Measurements from ENCODE around the gene ROBO3.

The ROBO3 gene

GRCh38 chr11:124920356-124920755 lies 55.1 kb downstream of the ROBO3 start:
- DNase-seq (ENCODE audit: low spot score), result no peak

- no peak for DNase-seq (ENCODE audit: low spot score)
These were observed 55.8 kb downstream of the ROBO3 start for GRCh38 chr11:124920870-124921609.

GRCh38 chr11:124922831-124923230 lies 57.6 kb downstream of the ROBO3 start:
- no peak for DNase-seq (ENCODE audit: low spot score)

GRCh38 chr11:124923296-124923695 lies 58.1 kb downstream of the ROBO3 start:
- DNase-seq (ENCODE audit: low spot score), result no peak

GRCh38 chr11:124928942-124929665 lies 63.9 kb downstream of the ROBO3 start:
- DNase-seq (ENCODE audit: low spot score), result no peak

- DNase-seq (ENCODE audit: low spot score), result no peak
These were observed 65.6 kb downstream of the ROBO3 start for GRCh38 chr11:124930799-124931198.
